Activated CD4-positive, alpha-beta memory T cell treated with anti-CD3 and anti-CD28 coated beads for 36 hours (primary cell): Measurements from ENCODE around the gene TBATA. TPM values are rescaled to one million over a fixed set of nuclear protein-coding genes. Genes with fewer than 3 reads are reported as not detected.
A peak's percentile ranks its signal among the peaks of the same experiment; 100 is the strongest.

Experiments used
- CTCF ChIA-PET: fragments of 350-600 bp; sonication (Branson Sonifier 250); formaldehyde crosslinking; loops from one replicate; lab custom pipeline; 2021; ENCODE audit warnings: antibody characterized with exemption, inconsistent platforms; lab: Charles Lee
- POLR2A ChIA-PET: fragments of 350-600 bp; sonication (Branson Sonifier 250); formaldehyde crosslinking; loops from one replicate; lab custom pipeline; 2021; ENCODE audit warnings: antibody characterized with exemption; lab: Charles Lee
- DNase-seq: peaks from one replicate; pipeline ENCODE4 v3.0.0-alpha.2; 2020
- H3K27ac Mint-ChIP-seq: one replicate; pipeline ENCODE4 v1.8.0; 2021; ENCODE audit warnings: mixed read lengths
- H3K27me3 Mint-ChIP-seq: one replicate; pipeline ENCODE4 v1.8.0; 2021; ENCODE audit warnings: mixed read lengths
- H3K36me3 Mint-ChIP-seq: one replicate; pipeline ENCODE4 v1.8.0; 2021; ENCODE audit warnings: mixed read lengths
- H3K4me1 Mint-ChIP-seq: one replicate; pipeline ENCODE4 v1.8.0; 2021; ENCODE audit warnings: low read depth, mixed read lengths
- H3K4me3 Mint-ChIP-seq: one replicate; pipeline ENCODE4 v1.8.0; 2021; ENCODE audit warnings: mild to moderate bottlenecking, mixed read lengths
- H3K9me3 Mint-ChIP-seq: one replicate; pipeline ENCODE4 v1.8.0; 2021; ENCODE audit warnings: mixed read lengths
- intact Hi-C: fragments of 100-400 bp; cut with micrococcal nuclease; formaldehyde crosslinking; loops from one replicate; pipeline ENCODE4 v1.15.1; 2023
- total RNA-seq, 2 experiments: library from RNA; stranded (reverse); gene quantifications; one replicate each; pipeline ENCODE4 v1.2.3, GENCODE V29; 2021

The TBATA gene
- total RNA-seq, 2 experiments from 2014 or later = not detected

GRCh38 chr10:70784016-70784415 lies 1.2 kb downstream of the TBATA start:
- ChIA-PET CTCF (interaction anchor here (0.5 kb wide), 1 partner anchor 348 kb away, joined by 4 read pairs; no protein-coding TSS in a partner anchor), POLR2A (no interaction called here)
- Mint-ChIP-seq H3K27me3 (peaks cover 1% of the 10 kb centered on the region), H3K9me3 (no peaks in the 10 kb centered on the region), H3K4me3 (no peak overlapping the region), H3K27ac (no peak overlapping the region), H3K4me1 (peaks cover 8% of the 10 kb centered on the region), H3K36me3 (no peaks in the 10 kb centered on the region)
- intact Hi-C loops = no loop called here
- no peak for DNase-seq

GRCh38 chr10:70782746-70783680 lies 2.2 kb downstream of the TBATA start:
- no peak for DNase-seq
- Mint-ChIP-seq H3K36me3 (no peaks in the 10 kb centered on the region), H3K27me3 (no peaks in the 10 kb centered on the region), H3K4me1 (peaks cover 8% of the 10 kb centered on the region), H3K27ac (no peak overlapping the region), H3K4me3 (no peak overlapping the region), H3K9me3 (no peaks in the 10 kb centered on the region)
- POLR2A ChIA-PET = no interaction called here
- intact Hi-C loops = no loop called here
- CTCF ChIA-PET = no interaction called here

GRCh38 chr10:70782086-70782745 lies 3.0 kb downstream of the TBATA start:
- intact Hi-C loops = no loop called here

GRCh38 chr10:70781461-70782051 lies 3.6 kb downstream of the TBATA start:
- H3K27ac Mint-ChIP-seq = no peak overlapping the region
- intact Hi-C loops = no loop called here
- no peaks in the 10 kb centered on the region for H3K27me3 Mint-ChIP-seq
- H3K4me1 Mint-ChIP-seq = no peaks in the 10 kb centered on the region
- no peaks in the 10 kb centered on the region for H3K9me3 Mint-ChIP-seq
- no peaks in the 10 kb centered on the region for H3K36me3 Mint-ChIP-seq
- ChIA-PET POLR2A (no interaction called here), CTCF (no interaction called here)
- no peak for DNase-seq
- H3K4me3 Mint-ChIP-seq = no peak overlapping the region

More at GRCh38 chr10:70782086-70782745, 3.0 kb downstream of the TBATA start:
- Mint-ChIP-seq H3K4me3 (no peak overlapping the region), H3K36me3 (no peaks in the 10 kb centered on the region), H3K4me1 (peaks cover 6% of the 10 kb centered on the region), H3K9me3 (no peaks in the 10 kb centered on the region), H3K27ac (no peak overlapping the region), H3K27me3 (no peaks in the 10 kb centered on the region)
- POLR2A ChIA-PET = no interaction called here
- DNase-seq = no peak
- CTCF ChIA-PET = no interaction called here

GRCh38 chr10:70780772-70781171 lies 4.4 kb downstream of the TBATA start:
- intact Hi-C loops = no loop called here
- Mint-ChIP-seq H3K27ac (no peak overlapping the region), H3K4me1 (no peaks in the 10 kb centered on the region), H3K9me3 (no peaks in the 10 kb centered on the region), H3K36me3 (no peaks in the 10 kb centered on the region), H3K27me3 (no peaks in the 10 kb centered on the region), H3K4me3 (no peak overlapping the region)
- DNase-seq = no peak
- CTCF ChIA-PET = interaction anchor here (0.7 kb wide), 1 partner anchor 534 kb away, joined by 4 read pairs; no protein-coding TSS in a partner anchor
- POLR2A ChIA-PET = no interaction called here

- ChIA-PET POLR2A (no interaction called here), CTCF (interaction anchor here (0.7 kb wide), 1 partner anchor 534 kb away, joined by 4 read pairs; no protein-coding TSS in a partner anchor)
- H3K27ac Mint-ChIP-seq = no peak overlapping the region
- H3K36me3 Mint-ChIP-seq = no peaks in the 10 kb centered on the region
- H3K27me3 Mint-ChIP-seq = no peaks in the 10 kb centered on the region
- no peaks in the 10 kb centered on the region for H3K9me3 Mint-ChIP-seq
- H3K4me3 Mint-ChIP-seq = no peak overlapping the region
- intact Hi-C loops = no loop called here
- no peaks in the 10 kb centered on the region for H3K4me1 Mint-ChIP-seq
- no peak for DNase-seq
Measured at GRCh38 chr10:70780370-70780760, 4.8 kb downstream of the TBATA start.

- no peak for DNase-seq
- ChIA-PET CTCF (no interaction called here), POLR2A (no interaction called here)
- intact Hi-C loops = no loop called here
- Mint-ChIP-seq H3K27me3 (no peaks in the 10 kb centered on the region), H3K4me1 (no peaks in the 10 kb centered on the region), H3K9me3 (no peaks in the 10 kb centered on the region), H3K36me3 (no peaks in the 10 kb centered on the region), H3K4me3 (no peak overlapping the region), H3K27ac (no peak overlapping the region)
Measured at GRCh38 chr10:70779511-70780369, 5.4 kb downstream of the TBATA start.

- POLR2A ChIA-PET = no interaction called here
- Mint-ChIP-seq H3K27ac (no peak overlapping the region), H3K4me3 (no peak overlapping the region), H3K9me3 (no peaks in the 10 kb centered on the region), H3K27me3 (no peaks in the 10 kb centered on the region), H3K36me3 (no peaks in the 10 kb centered on the region), H3K4me1 (no peaks in the 10 kb centered on the region)
- CTCF ChIA-PET = no interaction called here
- no peak for DNase-seq
- intact Hi-C loops = no loop called here
Measured at GRCh38 chr10:70779088-70779487, 6.1 kb downstream of the TBATA start.

- DNase-seq = no peak
- ChIA-PET CTCF (no interaction called here), POLR2A (no interaction called here)
- Mint-ChIP-seq H3K9me3 (no peaks in the 10 kb centered on the region), H3K36me3 (no peaks in the 10 kb centered on the region), H3K4me1 (no peaks in the 10 kb centered on the region), H3K4me3 (no peak overlapping the region), H3K27me3 (no peaks in the 10 kb centered on the region), H3K27ac (no peak overlapping the region)
- intact Hi-C loops = no loop called here
Measured at GRCh38 chr10:70778267-70778924, 6.8 kb downstream of the TBATA start.

- CTCF ChIA-PET = no interaction called here
- POLR2A ChIA-PET = no interaction called here
Measured at GRCh38 chr10:70777063-70777875, 7.9 kb downstream of the TBATA start.

More at GRCh38 chr10:70777063-70777875, 7.9 kb downstream of the TBATA start:
- Mint-ChIP-seq H3K27me3 (no peaks in the 10 kb centered on the region), H3K9me3 (no peaks in the 10 kb centered on the region), H3K36me3 (no peaks in the 10 kb centered on the region), H3K27ac (no peak overlapping the region), H3K4me3 (no peak overlapping the region), H3K4me1 (no peaks in the 10 kb centered on the region)
- DNase-seq = peak; percentile 3
- intact Hi-C loops = no loop called here
